SK-N-SH treated with all-trans-retinoic acid at 6 μM for 48 hours (cell line): ENCODE data around the gene HLCS.

Source experiments
- ARNTL ChIP-seq: fragments of 450-650 bp; formaldehyde crosslinking; IDR thresholded peaks from 2 replicates; pipeline ENCODE4 v1.5.0; 2020; ENCODE audit warnings: low read depth, mild to moderate bottlenecking, moderate library complexity, borderline replicate concordance
- RARB ChIP-seq: fragments of 250-450 bp; sonication (Bioruptor Pico); IDR thresholded peaks from 2 replicates; pipeline ENCODE4 v1.8.0; 2021; ENCODE audit warnings: mild to moderate bottlenecking, moderate library complexity
- TOX ChIP-seq: fragments of 250-450 bp; sonication (Bioruptor Pico); IDR thresholded peaks from 2 replicates; pipeline ENCODE4 v1.8.0; 2021; ENCODE audit warnings: mild to moderate bottlenecking, moderate library complexity, borderline replicate concordance
- ZC3H10 ChIP-seq: fragments of 250-450 bp; sonication (Bioruptor Pico); IDR thresholded peaks from 2 replicates; pipeline ENCODE4 v1.5.1; 2021; ENCODE audit warnings: mild to moderate bottlenecking, moderate library complexity
- ZNF565 ChIP-seq: fragments of 450-650 bp; formaldehyde crosslinking; conservative IDR thresholded peaks from 2 replicates; pipeline ENCODE4 v1.5.0; 2020; ENCODE audit warnings: low read depth, mild to moderate bottlenecking, moderate library complexity
- ZNF70 ChIP-seq: fragments of 450-650 bp; formaldehyde crosslinking; IDR thresholded peaks from 2 replicates; pipeline ENCODE4 v1.5.0; 2020; ENCODE audit warnings: mild to moderate bottlenecking, moderate library complexity

GRCh38 chr21:36949171-36950141 lies 17.0 kb downstream of the HLCS start:
- TF ChIP-seq RARB (CRISPR knock-in tag) (no peak), ZNF565 (CRISPR knock-in tag) (peak; percentile 88; the same call in 1 of the 2 replicates), TOX (CRISPR knock-in tag) (no peak), ZC3H10 (CRISPR knock-in tag) (no peak), ZNF70 (CRISPR knock-in tag) (no peak), ARNTL (CRISPR knock-in tag) (no peak)
